SHP77 treated with DMSO at 0.1 percent for 48 hours (cell line): ENCODE data around the gene MT1B.

Source experiments
- DNase-seq: peaks from one replicate; lab custom pipeline; 2025; lab: John Stamatoyannopoulos, UW

MT1B gene

GRCh38 chr16:56651586-56651985 is at the start of gene MT1B:
MT1B (plus strand) TSS chr16:56651886; CDS start chr16:56651954, 68 bp downstream.
- DNase-seq, result no peak

DNA sequence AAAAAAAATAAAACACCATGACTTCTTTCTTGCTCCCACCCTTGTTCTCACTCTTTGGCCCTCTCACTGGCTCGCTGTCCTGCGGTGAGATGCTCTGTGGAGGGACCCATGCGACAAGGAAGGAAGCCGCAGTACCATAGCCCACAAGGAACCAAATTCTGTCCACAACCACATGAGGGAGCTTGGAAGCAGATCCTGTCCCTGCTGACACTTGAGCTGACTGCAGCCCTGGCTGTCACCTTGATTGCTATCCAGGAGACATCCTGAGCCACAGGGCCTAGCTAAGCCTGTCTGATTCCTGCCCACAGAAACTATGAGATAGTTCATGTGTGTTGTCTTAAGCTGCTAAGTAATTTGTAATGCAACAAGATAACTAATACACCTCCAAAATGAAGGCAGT is 48.1 kb upstream of the MT1B start:
- peak; percentile 47 for DNase-seq

- no peak for DNase-seq
These were observed 46.7 kb upstream of the MT1B start for GRCh38 chr16:56604966-56605365.

DNA sequence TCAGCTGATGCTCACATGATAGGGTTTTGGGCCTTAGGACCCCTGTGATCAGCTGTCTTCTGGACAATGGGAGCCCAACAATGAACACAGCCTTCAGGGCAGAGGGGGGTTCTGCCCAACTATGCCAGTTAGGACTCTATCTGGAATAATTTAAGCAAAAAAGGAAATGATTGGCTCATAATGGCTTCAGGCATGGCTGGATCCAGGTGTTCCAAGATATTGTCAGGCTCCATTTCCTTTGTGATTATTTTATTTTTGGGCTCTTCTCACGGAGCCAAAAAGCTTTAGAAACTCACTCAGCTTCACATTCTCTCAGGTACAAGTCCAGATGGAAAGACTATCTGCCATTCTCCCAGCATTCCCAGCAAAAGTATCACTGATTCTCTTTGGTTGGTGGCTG is 46.2 kb upstream of the MT1B start:
- no peak for DNase-seq

DNA sequence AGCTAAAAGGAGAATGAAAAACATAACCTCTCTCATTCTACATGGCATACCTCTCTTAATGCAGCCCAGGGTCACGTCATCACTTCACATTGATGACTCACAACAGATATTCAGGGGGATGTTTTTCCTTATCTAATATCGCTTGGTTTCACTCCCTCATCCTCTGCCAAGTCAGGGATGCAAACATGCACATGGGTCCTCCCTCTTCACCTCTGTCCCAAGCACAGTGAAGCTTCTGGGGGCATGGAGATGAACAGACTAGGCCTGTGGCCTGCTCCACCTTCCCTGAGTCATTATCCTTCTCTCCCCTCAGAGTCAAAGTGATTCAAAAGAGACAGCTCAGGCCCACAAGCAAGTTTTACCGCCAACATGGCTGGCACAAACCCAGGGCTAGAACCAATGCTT is 45.6 kb upstream of the MT1B start:
- no peak for DNase-seq

GRCh38 chr16:56606476-56607108 is 45.1 kb upstream of the MT1B start:
- no peak for DNase-seq

- DNase-seq, result no peak
These were observed 44.5 kb upstream of the MT1B start for GRCh38 chr16:56607109-56607618.

GRCh38 chr16:56607675-56608042 is 44.0 kb upstream of the MT1B start:
- no peak for DNase-seq

- peak; percentile 87 for DNase-seq
These were observed 43.4 kb upstream of the MT1B start, which contains the start of gene MT2A for GRCh38 chr16:56608043-56608875. MT2A (plus strand) TSS chr16:56608584; CDS start chr16:56608656, 72 bp downstream.

- DNase-seq, result no peak
These were observed 42.7 kb upstream of the MT1B start for GRCh38 chr16:56608876-56609462.

DNA sequence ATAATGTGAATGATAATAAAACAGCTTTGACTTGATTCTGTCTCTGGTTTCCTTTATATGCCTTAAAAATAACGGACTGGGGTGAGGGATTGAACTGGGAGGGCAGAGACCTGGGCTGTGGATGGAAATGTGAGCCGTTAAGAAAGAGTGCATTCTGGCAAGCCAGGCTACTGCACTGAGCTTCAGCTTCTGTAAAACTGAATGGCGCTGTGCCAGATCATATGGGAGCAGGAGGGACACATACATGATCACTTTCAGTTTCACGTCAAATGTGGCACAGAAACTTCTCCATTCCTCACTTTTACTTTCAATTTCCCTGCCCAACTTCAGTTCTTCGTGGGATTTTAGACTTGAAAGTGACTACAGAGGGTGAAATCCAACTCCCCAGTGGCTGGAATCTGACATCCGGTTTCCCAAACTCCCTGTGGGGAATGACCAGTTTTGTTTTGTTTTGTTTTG is 42.2 kb upstream of the MT1B start:
- DNase-seq, result peak; percentile 17

GRCh38 chr16:56610017-56610608 is 41.6 kb upstream of the MT1B start:
- no peak for DNase-seq

- DNase-seq, result no peak
These were observed 41.0 kb upstream of the MT1B start for GRCh38 chr16:56610609-56611111.

GRCh38 chr16:56611281-56611833 is 40.3 kb upstream of the MT1B start:
- no peak for DNase-seq

GRCh38 chr16:56613706-56614105 is 38.0 kb upstream of the MT1B start:
- DNase-seq, result no peak

GRCh38 chr16:56614549-56614991 is 37.1 kb upstream of the MT1B start:
- DNase-seq, result no peak

DNA sequence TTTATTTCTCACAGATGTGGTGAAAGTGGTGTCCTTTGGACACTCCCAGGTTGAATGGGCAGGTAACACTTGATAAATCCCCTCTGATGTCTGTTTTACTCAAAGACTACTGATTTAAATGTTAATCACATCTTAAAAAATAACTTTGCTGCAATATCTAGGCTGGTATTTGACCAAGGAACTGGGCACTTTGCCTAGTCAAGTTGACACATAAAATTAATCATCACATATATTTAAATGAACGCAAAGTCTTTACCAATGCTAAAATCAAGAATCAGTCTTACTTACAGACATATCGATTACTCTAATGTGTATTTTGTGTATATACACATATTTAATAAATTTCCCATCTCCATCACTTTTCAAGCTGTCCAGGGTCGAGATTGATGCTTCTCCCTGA is 36.3 kb upstream of the MT1B start:
- no peak for DNase-seq

- no peak for DNase-seq
These were observed 35.0 kb upstream of the MT1B start for GRCh38 chr16:56616608-56617211.

GRCh38 chr16:56617212-56618085 is 34.2 kb upstream of the MT1B start:
- no peak for DNase-seq

DNA sequence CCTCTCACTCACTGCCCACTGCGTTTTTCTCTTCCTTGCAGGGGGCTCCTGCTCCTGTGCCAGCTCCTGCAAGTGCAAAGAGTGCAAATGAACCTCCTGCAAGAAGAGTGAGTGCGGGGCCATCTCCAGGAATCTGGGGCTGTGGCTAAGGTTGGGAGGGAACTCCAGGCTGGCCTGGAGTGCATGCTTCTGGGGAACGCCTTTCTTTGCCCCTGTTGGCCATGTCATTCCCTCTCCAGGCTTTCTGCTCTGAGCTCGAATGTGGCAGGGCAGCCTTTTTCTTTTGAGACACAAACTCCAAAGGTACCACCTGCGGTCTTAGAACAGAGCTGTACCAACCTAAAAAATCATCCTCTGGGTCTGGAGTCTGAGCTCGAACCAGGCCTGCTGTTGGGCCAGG is 33.5 kb upstream of the MT1B start:
- DNase-seq, result no peak
